Activated naive CD4-positive, alpha-beta T cell treated with anti-CD3 and anti-CD28 coated beads for 36 hours (primary cell): ENCODE measurements around the gene FKBP6. TPM values are rescaled to one million over a fixed set of nuclear protein-coding genes. Genes with fewer than 3 reads are reported as not detected.
"Not testable (repeated sequence)": the region's sequence is repeated elsewhere in the genome, so short reads cannot be mapped to it uniquely, and the experiment has no call there.

Experiments used
- CTCF ChIA-PET: fragments of 350-600 bp; sonication (Branson Sonifier 250); formaldehyde crosslinking; loops from one replicate; lab custom pipeline; 2021; ENCODE audit warnings: antibody characterized with exemption; lab: Charles Lee
- DNase-seq: peaks from one replicate; pipeline ENCODE4 v3.0.0-alpha.2; 2020
- H3K27ac Mint-ChIP-seq: one replicate; pipeline ENCODE4 v1.8.0; 2021; ENCODE audit warnings: mild to moderate bottlenecking, mixed read lengths
- H3K27me3 Mint-ChIP-seq: one replicate; pipeline ENCODE4 v1.8.0; 2021; ENCODE audit warnings: low read depth, mixed read lengths
- H3K36me3 Mint-ChIP-seq: one replicate; pipeline ENCODE4 v1.8.0; 2021; ENCODE audit warnings: low read depth, mixed read lengths
- H3K4me1 Mint-ChIP-seq: one replicate; pipeline ENCODE4 v1.8.0; 2021; ENCODE audit warnings: low read depth, mixed read lengths
- H3K4me3 Mint-ChIP-seq: one replicate; pipeline ENCODE4 v1.8.0; 2021; ENCODE audit warnings: mild to moderate bottlenecking, moderate library complexity, mixed read lengths
- H3K9me3 Mint-ChIP-seq: one replicate; pipeline ENCODE4 v1.8.0; 2021; ENCODE audit warnings: mixed read lengths
- intact Hi-C: fragments of 100-400 bp; cut with micrococcal nuclease; formaldehyde crosslinking; loops from one replicate; pipeline ENCODE4 v1.15.1; 2023
- total RNA-seq, 2 experiments: library from RNA; stranded (reverse); gene quantifications; one replicate each; pipeline ENCODE4 v1.2.3, GENCODE V29; 2021

Gene FKBP6
- total RNA-seq, 2 experiments from 2014 or later: not detected

- intact Hi-C loops: no loop called here
- H3K4me3 Mint-ChIP-seq: no peak overlapping the region
- H3K27ac Mint-ChIP-seq: no peak overlapping the region
- H3K4me1 Mint-ChIP-seq: no peaks in the 10 kb centered on the region
- DNase-seq: no peak
- H3K27me3 Mint-ChIP-seq: no peaks in the 10 kb centered on the region
- CTCF ChIA-PET: interaction anchor here (0.7 kb wide), 1 partner anchor 65 kb away, joined by 3 read pairs; no protein-coding TSS in a partner anchor
- H3K36me3 Mint-ChIP-seq: peaks cover 10% of the 10 kb centered on the region
- peaks cover 30% of the 10 kb centered on the region for H3K9me3 Mint-ChIP-seq
Measured at GRCh38 chr7:73387221-73387828, 59.4 kb downstream of the FKBP6 start.

- Mint-ChIP-seq H3K9me3 (peaks cover 30% of the 10 kb centered on the region), H3K4me3 (no peak overlapping the region), H3K36me3 (peaks cover 10% of the 10 kb centered on the region), H3K4me1 (no peaks in the 10 kb centered on the region), H3K27me3 (no peaks in the 10 kb centered on the region), H3K27ac (no peak overlapping the region)
- DNase-seq: no peak
- CTCF ChIA-PET: interaction anchor here (0.7 kb wide), 1 partner anchor 64 kb away, joined by 3 read pairs; no protein-coding TSS in a partner anchor
- intact Hi-C loops: no loop called here
Measured at GRCh38 chr7:73387908-73388414, 60.0 kb downstream of the FKBP6 start.

- intact Hi-C loops: no loop called here
Measured at GRCh38 chr7:73391396-73391795, 63.4 kb downstream of the FKBP6 start.

GRCh38 chr7:73394422-73394821 is 66.5 kb downstream of the FKBP6 start:
- H3K27ac Mint-ChIP-seq: no peak overlapping the region
- DNase-seq: no peak
- no peaks in the 10 kb centered on the region for H3K27me3 Mint-ChIP-seq
- intact Hi-C loops: no loop called here
- no peak overlapping the region for H3K4me3 Mint-ChIP-seq
- no peaks in the 10 kb centered on the region for H3K4me1 Mint-ChIP-seq
- H3K9me3 Mint-ChIP-seq: peaks cover 2% of the 10 kb centered on the region
- peaks cover 1% of the 10 kb centered on the region for H3K36me3 Mint-ChIP-seq
- CTCF ChIA-PET: no interaction called here

More at GRCh38 chr7:73391396-73391795, 63.4 kb downstream of the FKBP6 start:
- Mint-ChIP-seq H3K4me1 (no peaks in the 10 kb centered on the region), H3K4me3 (no peak overlapping the region), H3K36me3 (peaks cover 4% of the 10 kb centered on the region), H3K27ac (no peak overlapping the region), H3K9me3 (peaks cover 21% of the 10 kb centered on the region), H3K27me3 (no peaks in the 10 kb centered on the region)
- CTCF ChIA-PET: no interaction called here
- no peak for DNase-seq

DNA sequence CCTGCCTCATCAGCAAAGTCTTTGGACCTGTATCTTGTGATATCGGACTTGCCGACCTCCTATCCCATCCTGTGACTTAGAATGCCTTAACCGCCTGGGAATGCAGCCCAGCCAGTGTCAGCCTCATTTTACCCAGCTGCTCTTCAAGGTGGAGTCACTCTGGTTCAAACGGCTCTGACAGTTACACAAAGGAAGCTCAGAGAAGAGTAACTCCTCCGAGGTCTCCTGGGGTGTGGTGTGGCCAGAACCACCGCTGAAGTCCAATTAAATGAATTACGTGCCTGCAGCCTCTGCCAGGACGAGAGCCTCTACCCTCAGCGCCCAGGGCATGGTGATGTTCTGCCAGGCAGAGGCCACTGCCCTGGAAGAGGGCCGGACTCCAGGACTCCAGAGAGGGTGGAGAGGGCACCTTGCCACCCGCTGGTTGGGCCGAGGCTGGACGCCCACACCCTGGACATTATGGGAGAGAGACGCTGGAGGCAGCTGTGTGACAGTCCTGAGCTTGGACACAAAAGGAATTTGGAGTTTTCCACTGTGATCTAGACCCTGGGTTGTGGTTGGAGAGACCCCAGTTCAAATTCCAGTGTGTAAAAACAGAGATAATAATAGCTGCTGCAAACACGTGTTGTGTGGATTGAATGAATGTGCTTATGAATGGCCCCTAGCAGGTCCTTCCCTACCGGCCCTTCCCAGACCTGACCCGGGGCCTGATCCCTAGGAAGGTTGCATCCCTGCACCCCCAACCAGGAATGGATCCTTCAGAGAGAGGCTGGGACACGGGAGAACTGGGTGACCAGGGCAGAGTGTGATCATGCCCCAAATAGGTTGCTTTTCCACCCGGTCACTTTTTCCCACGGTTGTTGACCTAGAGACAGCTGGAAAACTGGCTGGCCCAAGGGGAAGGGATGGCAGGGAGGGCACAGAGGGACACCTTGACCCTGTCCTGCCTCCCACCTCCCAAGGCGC is 67.9 kb downstream of the FKBP6 start:
- no peaks in the 10 kb centered on the region for H3K27me3 Mint-ChIP-seq
- no peak overlapping the region for H3K4me3 Mint-ChIP-seq
- CTCF ChIA-PET: no interaction called here
- no peak for DNase-seq
- no peaks in the 10 kb centered on the region for H3K36me3 Mint-ChIP-seq
- no peaks in the 10 kb centered on the region for H3K4me1 Mint-ChIP-seq
- intact Hi-C loops: no loop called here
- no peak overlapping the region for H3K27ac Mint-ChIP-seq
- no peaks in the 10 kb centered on the region for H3K9me3 Mint-ChIP-seq

- intact Hi-C loops: no loop called here
- Mint-ChIP-seq H3K4me1 (no peaks in the 10 kb centered on the region), H3K9me3 (no peaks in the 10 kb centered on the region), H3K4me3 (no peak overlapping the region), H3K27ac (no peak overlapping the region), H3K36me3 (no peaks in the 10 kb centered on the region), H3K27me3 (no peaks in the 10 kb centered on the region)
- DNase-seq: no peak
- CTCF ChIA-PET: no interaction called here
Measured at GRCh38 chr7:73397521-73398281, 69.7 kb downstream of the FKBP6 start.

GRCh38 chr7:73399185-73400050 is 71.5 kb downstream of the FKBP6 start:
- Mint-ChIP-seq H3K4me3 (peak overlapping the region; percentile 24), H3K27ac (peak overlapping the region; percentile 56)
- H3K4me1 Mint-ChIP-seq, intact Hi-C loops, H3K27me3 Mint-ChIP-seq, CTCF ChIA-PET, H3K9me3 Mint-ChIP-seq, H3K36me3 Mint-ChIP-seq: not testable (repeated sequence)
- peak; percentile 67 for DNase-seq

- H3K27me3 Mint-ChIP-seq, H3K27ac Mint-ChIP-seq, intact Hi-C loops, H3K9me3 Mint-ChIP-seq, H3K36me3 Mint-ChIP-seq, H3K4me3 Mint-ChIP-seq, H3K4me1 Mint-ChIP-seq, CTCF ChIA-PET, DNase-seq: not testable (repeated sequence)
Measured at GRCh38 chr7:73404860-73405259, 76.9 kb downstream of the FKBP6 start.

Other genes starting within 250 kb of the FKBP6 start
- gene SPDYE9, start 242.1 kb upstream of the FKBP6 start, total RNA-seq: not detected
- 10 to 100 TPM; 53.3 to 57.0 TPM for gene NSUN5, start 19.3 kb upstream of the FKBP6 start, total RNA-seq
- gene TRIM50, start 79 bp upstream of the FKBP6 start, total RNA-seq: not detected
- gene FZD9, start 105.6 kb downstream of the FKBP6 start, total RNA-seq: under 1 TPM in 1 of 2 experiments, not detected in 1; 0.10 TPM
- 10 to 100 TPM; 67.6 to 69.9 TPM for gene BAZ1B, start 194.1 kb downstream of the FKBP6 start, total RNA-seq
- gene BCL7B, start 229.5 kb downstream of the FKBP6 start, total RNA-seq: 10 to 100 TPM; 38.5 to 44.1 TPM